ENCODE results near the gene GCDH. TPM values are rescaled to one million over a fixed set of nuclear protein-coding genes. Genes with fewer than 3 reads are reported as not detected.
"Not testable (repeated sequence)": the region's sequence is repeated elsewhere in the genome, so short reads cannot be mapped to it uniquely, and the experiment has no call there.

The GCDH gene
- total RNA-seq, 1 donor from 2014 or later, result 35.6 TPM

DNA sequence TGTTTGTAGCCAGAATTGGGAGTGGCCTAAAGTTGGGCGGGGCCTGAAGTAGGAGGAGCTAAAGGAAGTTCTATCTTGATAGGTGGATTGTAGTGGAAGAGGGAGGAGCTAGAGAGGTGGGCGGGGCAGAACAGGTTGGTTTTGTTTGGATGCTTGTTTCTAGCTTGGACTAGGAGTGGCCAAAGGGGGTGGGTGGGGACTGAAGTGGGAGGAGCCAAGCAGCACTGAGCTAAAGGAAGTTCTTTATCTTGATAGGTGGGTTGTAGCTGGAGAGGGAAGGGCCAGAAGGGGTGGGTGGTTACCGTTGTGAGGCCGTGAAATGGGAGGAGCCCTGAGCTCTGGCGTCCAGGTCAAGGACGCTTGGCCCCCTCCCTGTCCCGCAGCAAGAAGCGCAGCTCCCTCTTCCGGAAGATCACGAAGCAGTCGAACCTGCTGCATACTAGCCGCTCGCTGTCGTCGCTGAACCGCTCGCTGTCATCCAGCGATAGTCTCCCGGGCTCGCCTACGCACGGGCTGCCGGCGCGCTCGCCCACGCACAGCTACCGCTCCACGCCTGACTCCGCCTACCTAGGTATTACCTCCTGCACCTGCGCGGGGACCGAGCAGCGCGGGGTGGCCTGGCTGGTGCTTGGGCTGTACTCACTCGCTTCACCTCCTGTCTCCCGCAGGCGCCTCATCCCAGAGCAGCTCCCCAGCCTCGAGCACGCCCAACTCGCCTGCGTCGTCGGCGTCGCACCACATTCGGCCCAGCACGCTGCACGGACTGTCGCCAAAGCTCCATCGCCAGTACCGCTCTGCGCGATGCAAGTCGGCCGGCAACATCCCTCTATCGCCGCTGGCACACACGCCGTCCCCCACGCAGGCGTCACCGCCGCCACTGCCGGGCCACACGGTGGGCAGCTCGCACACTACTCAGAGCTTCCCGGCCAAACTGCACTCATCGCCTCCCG, 17.7 kb upstream of the GCDH start:
- peak; percentile 64 for DNase-seq (ENCODE audit: low spot score)

DNA sequence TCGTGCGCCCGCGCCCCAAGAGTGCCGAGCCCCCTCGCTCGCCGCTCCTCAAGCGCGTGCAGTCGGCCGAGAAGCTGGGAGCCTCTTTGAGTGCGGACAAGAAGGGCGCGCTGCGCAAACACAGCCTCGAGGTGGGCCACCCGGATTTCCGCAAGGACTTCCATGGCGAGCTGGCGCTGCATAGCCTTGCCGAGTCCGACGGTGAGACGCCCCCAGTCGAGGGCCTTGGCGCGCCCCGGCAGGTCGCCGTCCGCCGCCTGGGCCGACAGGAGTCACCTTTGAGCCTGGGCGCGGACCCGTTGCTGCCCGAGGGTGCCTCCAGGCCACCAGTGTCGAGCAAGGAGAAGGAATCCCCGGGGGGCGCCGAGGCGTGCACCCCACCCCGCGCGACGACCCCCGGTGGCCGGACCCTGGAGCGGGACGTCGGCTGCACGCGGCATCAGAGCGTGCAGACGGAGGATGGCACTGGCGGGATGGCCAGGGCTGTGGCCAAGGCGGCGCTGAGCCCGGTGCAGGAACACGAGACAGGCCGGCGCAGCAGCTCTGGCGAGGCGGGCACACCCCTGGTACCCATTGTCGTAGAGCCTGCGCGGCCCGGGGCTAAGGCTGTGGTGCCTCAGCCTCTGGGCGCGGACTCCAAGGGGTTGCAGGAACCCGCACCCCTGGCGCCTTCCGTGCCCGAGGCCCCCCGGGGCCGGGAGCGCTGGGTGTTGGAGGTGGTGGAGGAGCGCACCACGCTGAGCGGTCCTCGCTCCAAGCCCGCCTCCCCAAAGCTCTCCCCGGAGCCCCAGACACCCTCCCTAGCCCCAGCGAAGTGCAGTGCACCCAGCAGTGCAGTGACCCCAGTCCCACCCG, 16.8 kb upstream of the GCDH start:
- no peak for DNase-seq (ENCODE audit: low spot score)

DNA sequence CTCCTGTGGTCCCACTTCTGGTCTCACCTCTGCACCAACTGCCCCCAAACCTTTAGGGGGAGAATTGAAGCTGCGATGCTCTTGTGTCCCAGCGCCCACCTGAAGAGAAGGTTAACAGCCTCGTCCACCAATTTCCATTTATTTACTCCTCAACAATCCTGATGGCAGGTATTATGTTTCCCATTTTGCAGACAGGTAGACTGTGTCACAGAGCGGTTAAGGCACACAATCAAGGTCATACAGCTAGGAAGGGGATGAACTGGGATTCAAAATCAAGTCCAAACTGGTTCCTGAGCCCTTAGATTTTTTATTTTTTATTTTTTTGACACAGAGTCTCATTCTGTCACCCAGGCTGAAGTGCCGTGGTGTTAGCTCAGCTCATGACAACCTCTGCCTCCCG, 15.9 kb upstream of the GCDH start:
- no peak for DNase-seq (ENCODE audit: low spot score)

- DNase-seq (ENCODE audit: low spot score), result no peak
These were observed 10.3 kb upstream of the GCDH start for GRCh38 chr19:12880551-12881171.

- peak; percentile 98 for DNase-seq (ENCODE audit: low spot score)
These were observed 9.7 kb upstream of the GCDH start, which contains the start of gene DNASE2 for GRCh38 chr19:12881172-12881808. Gene DNASE2, minus strand, starts transcription at chr19:12881449. Its CDS starts 74 bp downstream, at chr19:12881375.

GRCh38 chr19:12882589-12882988, 8.4 kb upstream of the GCDH start:
- no peak for DNase-seq (ENCODE audit: low spot score)

DNA sequence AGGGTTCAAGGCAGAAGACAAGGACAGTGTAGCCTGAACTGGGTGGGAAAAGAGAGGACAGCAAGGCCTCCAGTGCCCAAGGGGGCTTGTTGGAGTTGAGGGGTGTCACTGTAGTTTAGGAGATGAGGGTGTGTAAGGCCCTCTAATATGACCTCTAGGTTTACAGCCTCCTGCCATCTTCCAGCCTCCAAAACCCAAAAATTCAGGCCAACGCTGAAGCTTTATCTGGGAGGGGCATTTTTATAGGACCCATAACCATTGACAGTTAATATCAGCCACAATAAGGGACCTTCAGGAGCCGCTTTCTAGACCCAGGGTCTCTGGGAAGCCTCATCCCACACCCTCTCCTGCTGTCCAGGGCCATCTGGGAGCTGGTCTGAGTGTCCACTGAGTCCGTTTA, 6.8 kb upstream of the GCDH start:
- no peak for DNase-seq (ENCODE audit: low spot score)

- no peak for DNase-seq (ENCODE audit: low spot score)
These were observed 6.4 kb upstream of the GCDH start for GRCh38 chr19:12884627-12884925.

DNA sequence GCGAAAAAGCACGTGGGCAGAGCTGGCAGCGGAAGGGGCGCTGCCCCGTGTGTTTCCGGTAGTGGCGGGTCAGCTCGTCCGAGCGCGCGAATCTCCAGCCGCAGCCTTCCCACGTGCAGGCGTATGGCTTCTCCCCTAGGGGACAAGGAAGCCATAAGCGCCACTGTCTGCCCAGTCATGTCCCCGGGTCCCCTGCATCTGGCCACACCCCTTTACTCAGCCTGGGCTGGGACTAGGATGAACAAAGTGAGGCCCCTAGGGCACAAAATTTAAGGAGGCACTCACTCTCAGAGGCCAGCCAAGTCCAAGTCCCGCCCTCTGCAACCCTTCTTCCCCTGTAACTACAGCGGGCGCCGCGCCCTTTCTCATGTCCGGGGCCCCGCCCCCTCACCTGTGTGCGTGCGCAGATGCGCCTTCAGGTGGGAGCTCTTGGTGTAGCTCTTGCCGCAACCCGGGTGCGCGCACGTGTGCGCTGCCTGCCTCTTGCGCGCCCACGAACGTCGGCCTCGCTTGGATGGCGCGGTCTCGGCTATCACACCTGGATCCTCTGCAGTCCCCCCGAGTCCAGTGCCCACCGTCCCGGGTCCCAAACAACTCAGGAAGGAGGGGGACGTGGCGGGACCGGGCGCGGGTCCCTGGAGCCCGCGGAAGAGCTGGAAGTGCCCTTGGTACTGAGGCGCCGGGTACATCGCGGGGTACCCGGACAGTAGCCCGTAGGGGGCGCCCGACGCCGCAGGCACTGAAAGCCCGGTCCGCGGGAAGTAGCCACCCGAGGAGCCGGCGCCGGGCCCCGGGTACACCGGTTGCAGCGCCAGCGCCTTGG, 5.8 kb upstream of the GCDH start:
- peak; percentile 73 for DNase-seq (ENCODE audit: low spot score)

DNA sequence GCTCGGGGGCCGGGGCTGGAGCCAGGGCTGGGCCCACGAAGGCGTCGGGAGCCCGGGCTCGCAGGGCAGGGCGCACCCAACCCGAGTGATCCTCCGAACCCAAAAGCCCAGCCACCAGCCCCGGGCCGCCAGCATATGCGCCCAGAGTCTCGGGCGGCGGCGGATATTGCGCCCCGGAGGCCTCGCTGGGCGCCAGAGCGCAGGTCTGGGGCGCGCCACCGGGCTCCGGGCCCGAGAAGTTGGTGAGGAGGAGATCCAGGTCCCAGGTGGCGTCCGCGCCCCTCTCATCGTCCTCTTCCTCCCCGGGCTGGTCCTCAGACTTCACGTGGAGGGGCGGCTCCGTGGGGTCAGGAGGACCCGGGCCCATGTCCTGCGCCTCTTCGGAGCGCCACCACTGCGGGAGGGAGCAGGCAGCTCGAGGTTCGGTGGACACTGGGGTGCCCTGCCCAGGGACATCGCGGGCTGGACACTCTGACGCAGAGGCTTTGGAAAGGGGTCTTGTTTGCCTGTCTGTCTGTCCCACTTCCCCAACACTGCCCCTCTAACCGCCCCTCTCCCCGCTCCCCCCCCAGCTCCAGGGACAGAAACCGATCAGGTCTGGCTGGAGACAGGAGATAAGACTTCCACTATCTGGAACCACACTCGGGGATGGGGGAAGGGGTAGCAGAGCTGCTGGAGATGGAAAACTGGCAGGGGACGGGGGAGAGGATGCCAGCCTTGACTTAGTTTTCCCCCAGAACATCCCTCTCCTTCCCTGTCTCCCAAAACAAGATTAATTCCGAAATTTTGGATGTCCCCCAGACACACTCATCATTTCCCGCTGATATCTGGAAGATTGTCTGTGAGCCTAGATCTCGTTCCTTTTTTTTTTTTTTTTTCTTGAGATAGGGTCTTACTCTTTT, 5.0 kb upstream of the GCDH start:
- no peak for DNase-seq (ENCODE audit: low spot score)

GRCh38 chr19:12886651-12886968, 4.3 kb upstream of the GCDH start:
- DNase-seq (ENCODE audit: low spot score), result no peak

- no peak for DNase-seq (ENCODE audit: low spot score)
These were observed 3.8 kb upstream of the GCDH start, which contains the start of gene KLF1 for GRCh38 chr19:12886969-12887747. Gene KLF1, minus strand, starts transcription at chr19:12887201. Its CDS starts 61 bp downstream, at chr19:12887140.

DNA sequence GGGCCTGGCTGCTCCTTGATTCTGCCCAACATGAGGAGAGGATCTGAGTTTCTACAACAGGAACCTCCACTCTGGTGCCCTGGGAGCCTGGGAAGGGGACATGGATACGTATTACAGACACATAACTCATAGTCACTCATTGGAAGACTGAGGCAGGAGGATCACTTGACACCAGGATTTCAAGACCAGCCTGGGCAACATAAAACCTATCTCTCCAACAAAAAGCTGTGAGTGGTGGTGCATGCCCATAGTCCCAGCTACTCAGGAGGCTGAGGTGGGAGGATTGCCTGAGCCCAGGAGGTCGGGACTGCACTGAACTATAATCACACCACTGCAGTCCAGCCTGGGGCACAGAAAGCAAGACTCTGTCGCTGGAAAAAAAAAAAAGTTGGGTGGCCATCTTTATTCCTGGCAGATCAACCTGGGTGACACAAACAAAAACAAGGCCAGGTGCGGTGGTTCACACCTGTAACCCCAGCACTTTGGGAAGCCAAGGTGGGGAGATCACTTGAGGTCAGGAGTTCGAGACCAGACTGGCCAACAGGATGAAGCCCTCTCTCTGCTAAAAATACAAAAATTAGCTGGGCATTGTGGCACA, 2.9 kb upstream of the GCDH start:
- no peak for DNase-seq (ENCODE audit: low spot score)

DNA sequence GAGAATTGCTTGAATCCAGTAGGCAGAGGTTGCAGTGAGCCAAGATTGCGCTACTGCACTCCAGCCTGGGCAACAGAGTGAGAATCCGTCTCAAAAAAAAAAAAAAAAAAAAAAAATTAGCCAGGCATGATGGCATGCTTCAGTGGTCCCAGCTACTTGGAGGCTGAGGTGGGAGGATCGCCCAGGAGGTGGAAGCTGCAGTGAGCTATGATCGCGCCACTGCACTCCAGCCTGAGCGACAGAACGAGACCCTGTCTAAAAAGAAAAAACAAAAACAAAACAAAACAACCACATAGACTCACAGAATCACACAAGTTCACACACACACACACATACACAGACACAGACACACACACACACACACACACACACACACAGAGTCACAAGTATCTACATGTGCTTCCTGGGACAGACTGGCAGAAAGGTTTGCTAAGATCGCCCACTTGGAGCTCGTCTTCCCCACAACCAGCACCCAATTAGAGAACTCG, 617 bp upstream of the GCDH start:
- DNase-seq (ENCODE audit: low spot score), result not testable (repeated sequence)

GRCh38 chr19:12891553-12892021, 627 bp downstream of the GCDH start:
- no peak for DNase-seq (ENCODE audit: low spot score)

DNA sequence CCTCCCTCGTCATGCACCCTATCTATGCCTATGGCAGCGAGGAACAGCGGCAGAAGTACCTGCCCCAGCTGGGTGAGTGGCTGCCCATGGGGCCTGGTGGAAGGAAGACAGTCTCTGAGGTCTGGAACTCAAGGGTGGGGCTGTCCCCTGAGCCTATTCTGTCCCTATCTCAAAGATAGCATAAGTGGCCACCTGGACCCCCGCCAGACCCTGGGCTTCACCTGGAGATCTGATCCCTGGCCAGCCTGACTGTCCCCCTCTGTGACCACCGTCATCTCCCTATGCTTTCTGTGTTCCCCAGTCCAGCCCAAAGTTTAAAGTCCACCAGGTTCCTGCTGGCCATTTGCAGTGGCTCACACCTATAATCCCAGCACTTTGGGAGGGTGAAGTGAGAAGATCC, 2.6 kb downstream of the GCDH start:
- DNase-seq (ENCODE audit: low spot score), result no peak

DNA sequence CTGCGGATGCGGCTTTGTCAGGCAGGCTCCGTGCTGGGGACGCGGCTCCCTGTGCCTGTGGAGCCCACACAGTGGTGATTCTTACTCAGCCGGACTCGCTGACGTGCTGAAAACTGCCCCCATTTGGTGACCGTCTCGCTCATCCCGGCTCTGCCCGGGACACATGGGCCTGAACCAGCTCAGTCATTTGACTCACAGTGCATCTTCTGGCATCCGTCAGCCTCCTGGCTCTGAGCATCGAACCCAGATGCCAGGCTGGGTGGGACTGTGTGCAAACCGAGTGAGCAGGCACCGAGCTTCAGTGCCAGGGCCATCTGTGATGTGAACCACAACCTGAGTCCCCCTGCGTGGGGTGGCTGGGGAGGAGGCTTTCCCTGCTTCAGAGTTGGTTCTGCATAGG, 5.5 kb downstream of the GCDH start:
- DNase-seq (ENCODE audit: low spot score), result no peak

DNA sequence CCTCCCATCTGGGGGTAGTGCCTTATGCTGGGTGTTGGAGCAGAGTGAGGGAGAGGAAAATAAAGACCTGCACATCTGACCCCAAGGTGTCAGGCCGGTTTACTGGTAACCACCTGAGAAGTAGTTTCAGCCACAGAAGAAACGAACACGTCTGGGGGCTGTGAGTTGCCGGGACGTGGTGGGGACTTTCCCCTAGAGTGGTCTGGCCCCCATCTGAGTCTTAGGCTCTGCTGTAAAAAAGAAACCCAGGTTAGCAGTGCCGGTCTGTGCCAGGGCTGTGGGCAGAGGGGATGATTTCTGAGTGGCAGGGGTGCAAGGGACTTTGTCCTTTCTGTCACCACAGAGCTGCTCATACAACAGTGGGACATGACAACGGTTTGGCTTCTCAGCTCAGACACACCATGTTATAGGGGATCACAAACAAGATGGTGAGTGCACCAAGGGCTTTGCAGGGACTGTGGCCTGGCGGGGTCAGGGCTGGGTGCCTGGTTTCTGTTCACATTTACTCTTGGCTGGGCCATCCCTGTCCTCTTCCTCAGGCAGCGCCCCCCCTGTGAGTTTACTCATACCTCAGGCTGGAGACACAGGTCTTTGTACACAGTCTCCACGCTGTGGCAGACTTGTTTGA, 9.0 kb downstream of the GCDH start:
- no peak for DNase-seq (ENCODE audit: low spot score)

Measured in ureter (tissue), 1 donor.